Aorta (tissue), 5 donors: ENCODE data around the gene ARRDC4. TPM values are rescaled to one million over a fixed set of nuclear protein-coding genes. Genes with fewer than 3 reads are reported as not detected.
A peak's percentile ranks its signal among the peaks of the same experiment; 100 is the strongest.

Experiments used
- ATAC-seq: fragments of 200-7000 bp; cut with Tn5 transposase; one replicate; pipeline ENCODE4 v1.9.1; 2022; ENCODE audit warnings: moderate library complexity; ENCODE audit not compliant: low FRiP score
- DNase-seq, 2 donors: peaks; one replicate each; pipeline ENCODE4 v3.0.0-alpha.2; 2020
- H3K27ac ChIP-seq, 2 donors: one replicate each; pipeline ENCODE4 v1.5.1; 2013; ENCODE audit warnings: low read length in 2 of 2, mild to moderate bottlenecking in 2 of 2, moderate library complexity in 2 of 2, control low read depth in 1 of 2, inconsistent platforms in 1 of 2, low read depth in 1 of 2
- H3K27me3 ChIP-seq, 2 donors: one replicate each; pipeline ENCODE4 v1.6.1; 2013; ENCODE audit warnings: control low read depth in 1 of 2, low read length in 1 of 2, mild to moderate bottlenecking in 1 of 2, moderate library complexity in 1 of 2; ENCODE audit not compliant: insufficient read depth in 2 of 2, control insufficient read depth in 1 of 2
- H3K36me3 ChIP-seq, 2 donors: one replicate each; pipeline ENCODE4 v1.6.1; 2013; ENCODE audit warnings: control low read depth in 1 of 2, low read length in 1 of 2, mild to moderate bottlenecking in 1 of 2; ENCODE audit not compliant: insufficient read depth in 2 of 2, control insufficient read depth in 1 of 2
- H3K4me1 ChIP-seq, 2 donors: one replicate each; pipeline ENCODE4 v1.6.1; 2013; ENCODE audit warnings: low read length in 2 of 2, control low read depth in 1 of 2, mild to moderate bottlenecking in 1 of 2, moderate library complexity in 1 of 2; ENCODE audit not compliant: insufficient read depth in 2 of 2, control insufficient read depth in 1 of 2
- H3K4me3 ChIP-seq, 2 donors: one replicate each; pipeline ENCODE4 v1.5.1; 2013; ENCODE audit warnings: low read length in 2 of 2, control low read depth in 1 of 2, mild to moderate bottlenecking in 1 of 2
- H3K9me3 ChIP-seq: one replicate; pipeline ENCODE4 v1.6.1; 2013; ENCODE audit warnings: mild to moderate bottlenecking, low read length; ENCODE audit not compliant: control insufficient read depth
- WGBS, 2 donors: extraction: QIAGEN DNeasy Blood & Tissue Kit; methylation state at CpG; one replicate each; pipeline ENCODE4 v1.1.7; 2013; 5-methylcytosine and 5-hydroxymethylcytosine counted together
- intact Hi-C, 2 donors: fragments of 100-400 bp; cut with DNase I; formaldehyde crosslinking; loops; one replicate each; pipeline versions ENCODE4 v1.14.2 to v1.15.0; 2022
- polyA plus RNA-seq, 2 donors: library from polyadenylated mRNA; stranded (reverse); fragments of 200-250 nt; gene quantifications; one replicate each; pipeline ENCODE4 v1.2.3, GENCODE V29; 2013
- total RNA-seq, 2 donors: library from RNA; stranded (reverse); fragmentation: NEBNext Ultra II Directional; extraction: Animal tissue kit (Norgen Biotek cat#: 25700); gene quantifications; one replicate each; pipeline ENCODE4 v1.2.1, GENCODE V29; 2021
- donor health status: healthy with polysubstance abuse.
- donor health status: Bipolar disorder and iron deficiency.
- donor health status: DM: no; HTN: no; CAD: no.
- donor health status: DM: no; HTN: no; CAD: no.
- donor health status: DM: yes; HTN: yes; CAD: no.

Gene ARRDC4
- total and polyA plus RNA-seq, 4 donors: 3.1 to 27.2 (median 21.8) TPM

GRCh38 chr15:97976129-97976528 lies 15.6 kb downstream of the ARRDC4 start:
- WGBS, 2 donors: 89 to 90% methylated on average over 8 of the region's 8 CpGs
- H3K4me1 ChIP-seq: peaks cover 0 to 1% of the 10 kb centered on the region in 2 donors
- H3K27ac ChIP-seq: no peak overlapping the region

GRCh38 chr15:97976766-97977503 lies 16.4 kb downstream of the ARRDC4 start:
- intact Hi-C loops: no loop called here
- DNase-seq (no peak), ATAC-seq (no peak)
- Histone ChIP-seq H3K27me3 (no peaks in the 10 kb centered on the region), H3K4me1 (peaks cover 0 to 1% of the 10 kb centered on the region in 2 donors), H3K4me3 (no peak overlapping the region), H3K36me3 (peaks cover 0 to 2% of the 10 kb centered on the region in 2 donors), H3K9me3 (no peaks in the 10 kb centered on the region), H3K27ac (no peak overlapping the region)
- WGBS, 2 donors: 81 to 84% methylated on average over 10 of the region's 10 CpGs

More at GRCh38 chr15:97976129-97976528, 15.6 kb downstream of the ARRDC4 start:
- intact Hi-C loops: no loop called here
- Histone ChIP-seq H3K36me3 (peaks cover 3 to 4% of the 10 kb centered on the region in 2 donors), H3K4me3 (no peak overlapping the region), H3K27me3 (no peaks in the 10 kb centered on the region), H3K9me3 (no peaks in the 10 kb centered on the region)
- no peak for DNase-seq
- no peak for ATAC-seq

DNA sequence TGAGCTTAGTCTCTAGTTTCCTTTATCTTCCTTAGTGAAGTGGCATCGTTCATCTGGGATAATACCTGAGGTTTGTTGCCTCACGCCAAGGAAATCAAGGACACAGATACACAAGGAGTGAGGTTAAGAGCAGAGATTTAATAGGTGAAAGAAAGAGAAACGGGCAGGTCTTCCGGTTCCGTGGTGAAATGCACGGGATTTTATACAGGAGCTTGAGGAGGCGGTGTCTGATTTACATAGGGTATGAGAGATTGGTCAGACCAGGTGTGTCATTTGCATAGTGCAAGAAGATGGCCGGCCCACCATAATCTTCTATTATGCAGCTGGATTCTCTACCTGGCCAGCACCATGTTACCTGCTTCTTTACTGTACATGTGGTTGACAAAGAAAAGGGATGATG lies 17.2 kb downstream of the ARRDC4 start:
- ATAC-seq: no peak
- 82 to 85% methylated on average over 8 of the region's 8 CpGs for WGBS, 2 donors

GRCh38 chr15:97978401-97979139 lies 18.1 kb downstream of the ARRDC4 start:
- peak; percentile 36 for ATAC-seq
- no peak overlapping the region for H3K4me3 ChIP-seq
- peaks cover 0 to 2% of the 10 kb centered on the region in 2 donors for H3K36me3 ChIP-seq
- no peak overlapping the region for H3K27ac ChIP-seq
- intact Hi-C loops: no loop called here
- 56 to 59% methylated on average over 4 of the region's 4 CpGs for WGBS, 2 donors
- H3K9me3 ChIP-seq: no peaks in the 10 kb centered on the region
- no peaks in the 10 kb centered on the region for H3K27me3 ChIP-seq
- H3K4me1 ChIP-seq: peaks cover 0 to 1% of the 10 kb centered on the region in 2 donors
- DNase-seq: no peak

More for the DNA sequence above, 17.2 kb downstream of the ARRDC4 start:
- no peaks in the 10 kb centered on the region for H3K9me3 ChIP-seq
- peaks cover 0 to 2% of the 10 kb centered on the region in 2 donors for H3K36me3 ChIP-seq
- H3K27ac ChIP-seq: no peak overlapping the region
- no peaks in the 10 kb centered on the region for H3K27me3 ChIP-seq
- H3K4me3 ChIP-seq: no peak overlapping the region
- peaks cover 0 to 1% of the 10 kb centered on the region in 2 donors for H3K4me1 ChIP-seq
- no peak for DNase-seq
- intact Hi-C loops: no loop called here

DNA sequence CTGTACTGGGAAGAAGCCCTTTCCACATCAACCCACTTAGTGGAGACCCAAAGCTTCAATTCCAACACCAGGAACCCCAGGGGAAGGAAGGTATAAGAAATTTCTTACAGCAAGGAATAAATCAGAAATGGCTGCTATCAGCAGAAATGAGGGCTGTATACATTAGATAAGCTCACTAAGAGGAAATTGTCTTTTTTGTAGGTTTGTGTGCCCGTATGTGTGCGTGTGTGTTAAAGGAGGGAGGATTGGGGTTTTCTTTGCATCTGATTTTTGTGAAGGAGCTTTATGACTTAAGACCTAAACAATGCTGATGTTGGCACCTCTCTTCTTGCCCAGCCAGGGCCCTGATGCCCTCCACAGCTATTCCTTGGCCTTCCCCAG lies 18.6 kb downstream of the ARRDC4 start:
- Histone ChIP-seq H3K9me3 (no peaks in the 10 kb centered on the region), H3K4me3 (no peak overlapping the region), H3K27me3 (no peaks in the 10 kb centered on the region), H3K27ac (no peak overlapping the region), H3K4me1 (peaks cover 0 to 1% of the 10 kb centered on the region in 2 donors), H3K36me3 (no peaks in the 10 kb centered on the region)
- 82 to 90% methylated on average over 2 of the region's 2 CpGs for whole genome bisulfite sequencing, 2 donors
- DNase-seq: no peak
- intact Hi-C loops: no loop called here
- no peak for ATAC-seq

DNA sequence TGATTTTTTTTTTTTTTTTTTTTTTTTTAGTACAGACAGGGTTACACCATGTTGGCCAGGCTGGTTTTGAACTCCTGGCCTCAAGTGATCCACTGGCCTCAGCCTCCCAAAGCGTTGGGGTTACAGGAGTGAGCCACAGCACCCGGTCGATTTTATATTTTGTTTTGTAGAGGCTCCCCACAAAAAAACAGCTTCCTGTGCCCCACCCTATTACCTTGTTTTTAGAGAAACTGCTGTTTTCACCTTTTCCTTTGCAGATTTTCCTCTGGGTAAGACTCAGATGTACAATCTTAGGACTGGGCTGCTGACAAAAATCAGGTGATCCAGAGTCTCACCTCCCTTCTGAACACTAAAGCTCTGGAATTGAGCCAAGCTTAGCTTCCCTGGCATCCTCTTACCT lies 20.6 kb downstream of the ARRDC4 start:
- 84% methylated on average over 3 of the region's 3 CpGs for WGBS, 2 donors
- no peak for ATAC-seq
- intact Hi-C loops: no loop called here
- no peak for DNase-seq
- H3K36me3 ChIP-seq: no peaks in the 10 kb centered on the region
- H3K27me3 ChIP-seq: no peaks in the 10 kb centered on the region
- H3K9me3 ChIP-seq: no peaks in the 10 kb centered on the region
- H3K4me3 ChIP-seq: no peak overlapping the region
- H3K27ac ChIP-seq: no peak overlapping the region
- peaks cover 0 to 1% of the 10 kb centered on the region in 2 donors for H3K4me1 ChIP-seq

GRCh38 chr15:97981758-97982157 lies 21.3 kb downstream of the ARRDC4 start:
- DNase-seq (no peak), ATAC-seq (no peak)
- Histone ChIP-seq H3K27me3 (no peaks in the 10 kb centered on the region), H3K9me3 (no peaks in the 10 kb centered on the region), H3K4me3 (no peak overlapping the region), H3K36me3 (no peaks in the 10 kb centered on the region), H3K4me1 (peaks cover 0 to 1% of the 10 kb centered on the region in 2 donors), H3K27ac (no peak overlapping the region)
- intact Hi-C loops: no loop called here
- WGBS, 2 donors: 83 to 90% methylated on average over 1 of the region's 1 CpG

- Histone ChIP-seq H3K27me3 (no peaks in the 10 kb centered on the region), H3K4me1 (no peaks in the 10 kb centered on the region), H3K36me3 (no peaks in the 10 kb centered on the region), H3K9me3 (no peaks in the 10 kb centered on the region), H3K4me3 (no peak overlapping the region), H3K27ac (no peak overlapping the region)
- WGBS, 2 donors: 73 to 81% methylated on average over 1 of the region's 1 CpG
- DNase-seq (no peak), ATAC-seq (no peak)
- intact Hi-C loops: loop anchor here in 1 of 2 donors (2.0 kb wide), 1 partner anchor 33 kb away; no protein-coding TSS in a partner anchor
Measured at GRCh38 chr15:97984157-97984556, 23.7 kb downstream of the ARRDC4 start.
